Renal cortical epithelial cell (primary cell): ENCODE results near the gene C6orf163. TPM values are rescaled to one million over a fixed set of nuclear protein-coding genes. Genes with fewer than 3 reads are reported as not detected.

ENCODE experiments used
- DNase-seq: peaks from one replicate; pipeline ENCODE4 v3.0.0-alpha.2; 2011; ENCODE audit warnings: low read depth
- total RNA-seq: library from RNA; depleted of rRNA; stranded (reverse); fragments of >200 nt; gene quantifications from 2 replicates; pipeline ENCODE4 v1.2.3, GENCODE V29; 2014

C6orf163 gene
- total RNA-seq, 1 donor from 2014 or later: 2.1 TPM

DNA sequence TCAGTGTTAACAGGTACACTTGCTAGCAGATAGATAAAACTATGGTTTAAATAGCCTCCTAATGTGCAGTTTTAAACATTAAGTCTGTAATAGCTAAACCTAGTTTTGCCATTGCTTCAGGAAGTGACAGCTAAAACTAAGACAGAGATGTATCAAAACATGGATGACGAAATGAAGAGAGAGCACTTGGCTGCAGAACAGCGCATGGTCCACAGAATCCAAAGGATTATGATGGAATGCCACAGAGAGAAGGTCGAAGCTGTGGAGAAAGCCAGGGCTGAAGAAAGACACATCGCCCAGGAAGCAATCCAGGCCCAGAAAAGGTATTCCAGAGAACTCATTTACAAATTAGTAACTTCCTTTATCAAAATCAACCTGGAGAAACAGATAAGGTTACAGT, 11.6 kb downstream of the C6orf163 start:
- no peak for DNase-seq

DNA sequence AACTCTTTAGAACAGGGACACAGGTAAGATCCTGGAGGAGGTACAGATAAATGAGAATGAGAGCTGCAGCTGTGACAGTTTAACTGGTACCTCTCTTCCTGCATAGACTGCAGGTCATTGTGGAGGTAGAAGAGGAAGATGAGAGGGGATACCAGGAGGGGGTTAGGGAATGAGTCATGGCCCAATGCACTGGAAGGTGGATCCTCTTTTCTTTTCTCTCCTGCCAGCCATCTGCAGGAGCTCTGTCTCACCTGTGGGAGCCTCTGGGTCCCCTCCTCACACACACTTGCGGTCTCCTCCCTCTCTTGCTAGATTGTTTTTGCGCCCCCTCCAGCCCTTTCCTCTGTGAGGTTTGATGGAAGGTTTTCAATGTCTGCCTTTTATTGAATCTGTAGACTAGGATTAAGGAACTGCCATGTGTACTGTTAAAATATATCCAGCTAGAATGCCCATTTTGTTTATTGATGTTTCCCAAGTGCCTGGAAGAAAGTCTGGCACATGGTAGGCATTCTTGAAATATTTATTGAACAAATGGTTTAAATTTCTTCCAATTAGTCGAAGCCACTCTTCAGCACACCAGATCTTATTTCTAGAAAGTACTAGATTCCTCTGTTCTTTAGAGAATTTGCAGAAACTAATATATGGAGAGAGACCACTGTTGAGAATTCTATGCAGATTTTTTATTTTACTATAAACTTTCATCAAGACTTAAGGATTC, 13.0 kb downstream of the C6orf163 start:
- no peak for DNase-seq

DNA sequence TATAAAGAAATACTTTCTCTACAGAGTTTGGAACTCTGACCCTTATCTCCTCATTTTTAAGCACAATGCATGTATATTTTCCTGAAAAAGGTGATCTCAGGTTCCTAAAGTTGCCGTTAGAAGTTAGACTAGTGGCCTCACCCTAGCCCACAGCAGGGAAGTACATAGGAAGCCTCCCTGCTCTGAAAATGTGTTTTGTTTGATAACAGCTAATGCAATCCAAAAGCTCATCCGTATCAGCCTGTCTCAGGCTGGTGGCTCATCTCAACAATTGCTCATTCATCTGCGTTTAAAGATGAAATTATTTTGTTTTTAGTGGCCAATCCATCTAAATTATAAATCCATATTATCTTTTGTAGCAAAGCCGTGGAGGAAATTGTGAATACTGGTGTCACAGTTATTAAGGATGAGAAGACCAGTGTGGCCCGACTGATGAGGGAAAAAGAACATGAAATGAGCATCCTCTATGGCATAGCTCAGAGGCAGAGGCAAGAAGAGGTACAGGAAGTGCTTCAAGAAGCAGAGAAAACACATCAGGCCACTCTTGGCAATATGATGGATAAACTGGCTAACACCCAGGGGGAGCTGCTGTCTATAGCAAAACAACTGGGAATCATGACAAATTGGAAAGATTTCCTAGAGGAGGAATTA, 20.1 kb downstream of the C6orf163 start:
- DNase-seq: no peak

DNA sequence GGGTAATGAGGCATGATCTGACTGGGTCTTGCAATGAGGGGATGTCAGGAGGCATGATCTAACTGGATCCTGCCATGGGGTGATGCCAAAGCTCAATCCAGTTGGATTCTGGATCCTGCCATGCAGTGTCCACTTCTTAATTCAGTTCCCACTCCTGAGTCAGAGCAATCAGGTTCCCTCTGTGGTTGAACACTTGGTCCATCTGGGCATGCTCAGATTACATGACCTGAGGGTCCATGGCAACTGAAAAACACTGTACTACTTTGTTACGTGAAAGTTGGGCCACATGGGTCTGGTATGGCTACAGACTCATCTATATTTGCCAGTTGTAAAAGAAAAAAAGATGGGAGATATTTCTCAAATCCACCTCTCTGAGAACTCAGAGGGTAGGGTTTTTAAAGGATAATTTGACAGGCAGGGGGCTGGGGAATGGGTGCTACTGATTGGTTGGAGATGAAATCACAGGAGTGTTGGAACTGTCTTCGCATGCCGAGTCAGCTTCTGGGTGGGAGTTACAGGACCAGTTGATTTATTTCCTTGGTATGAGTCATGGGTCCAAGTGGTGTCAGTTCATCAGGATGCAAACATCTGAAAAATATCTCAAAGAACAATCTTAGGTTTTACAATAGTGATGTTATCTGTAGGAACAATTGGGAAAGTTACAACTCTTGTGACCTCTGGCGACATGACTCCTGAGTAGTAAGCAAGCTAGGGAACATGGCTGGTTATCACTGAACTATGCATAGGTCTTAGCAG, 21.6 kb downstream of the C6orf163 start:
- peak; percentile 7 for DNase-seq

DNA sequence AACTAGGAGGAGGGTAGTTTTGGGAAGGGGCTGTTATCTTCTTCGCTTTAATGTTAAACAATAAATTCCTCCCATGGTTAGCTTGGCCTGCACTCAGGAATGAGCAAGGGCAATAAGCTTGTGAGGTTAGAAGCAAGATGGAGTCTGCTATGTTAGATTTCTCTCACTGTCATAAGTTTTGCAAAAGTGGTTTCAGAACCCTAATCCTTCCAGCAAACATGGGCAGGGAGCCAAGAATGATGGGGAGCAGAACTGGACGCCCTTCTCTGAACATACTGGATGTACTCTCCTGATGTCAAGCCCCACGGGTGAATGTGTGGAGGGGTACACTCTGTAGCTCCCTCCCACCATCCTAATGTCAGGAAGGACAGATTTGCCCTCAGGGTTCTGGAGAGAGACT, 22.3 kb downstream of the C6orf163 start:
- no peak for DNase-seq

DNA sequence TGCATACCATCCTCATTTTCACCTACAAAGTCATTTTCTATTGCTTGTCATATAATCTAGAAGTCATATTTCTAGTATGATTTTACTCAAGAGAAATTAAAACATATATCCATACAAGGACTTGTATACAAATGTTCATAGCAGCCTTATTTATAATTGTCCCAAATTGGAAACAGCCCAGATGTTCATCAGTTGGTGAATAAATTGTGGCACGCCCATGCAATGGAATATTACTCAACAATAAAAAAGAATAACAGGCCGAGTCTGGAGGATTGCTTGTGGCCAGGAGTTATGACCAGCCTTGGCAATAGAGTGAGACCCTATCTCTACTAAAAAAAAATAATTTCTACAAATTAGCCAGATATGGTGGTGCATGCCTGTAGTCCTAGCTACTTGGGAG, 28.8 kb downstream of the C6orf163 start:
- no peak for DNase-seq

DNA sequence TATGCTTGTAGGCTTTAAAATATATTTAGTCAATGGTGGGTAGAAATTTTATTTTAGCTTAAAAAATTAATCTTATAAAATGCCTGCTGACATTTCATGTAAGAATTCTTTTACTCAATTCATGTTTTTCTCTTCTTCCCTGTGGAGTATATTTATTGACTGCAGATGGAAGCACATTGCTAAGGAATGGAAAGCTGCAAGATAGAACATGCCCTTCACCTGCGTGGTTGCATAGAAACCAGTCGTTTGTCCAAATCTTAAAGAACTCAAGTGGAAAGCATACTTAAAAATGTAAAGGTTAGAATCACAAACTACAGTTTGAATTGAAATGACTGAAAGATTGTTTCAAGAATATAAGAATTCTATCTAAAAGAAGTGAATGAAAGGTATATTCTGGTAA, 30.7 kb downstream of the C6orf163 start:
- DNase-seq: no peak

DNA sequence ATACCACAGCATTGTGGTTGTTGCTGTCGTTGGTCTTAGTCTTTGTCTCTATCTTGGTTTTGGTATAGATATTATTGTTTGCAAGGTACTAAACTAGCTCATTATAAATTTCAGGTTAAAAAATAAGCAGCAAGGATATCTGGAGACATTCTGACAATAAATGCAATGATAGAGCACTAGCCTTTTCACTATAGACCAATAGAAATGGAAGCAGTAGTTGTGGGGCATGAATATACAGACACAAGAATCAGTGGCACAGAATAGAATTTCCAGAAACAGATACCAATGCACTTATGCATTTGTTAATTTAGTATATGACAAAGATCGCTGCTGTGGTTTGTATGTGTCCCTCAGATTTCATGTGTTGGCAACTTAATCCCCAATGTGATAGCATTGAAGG, 32.0 kb downstream of the C6orf163 start:
- DNase-seq: no peak

DNA sequence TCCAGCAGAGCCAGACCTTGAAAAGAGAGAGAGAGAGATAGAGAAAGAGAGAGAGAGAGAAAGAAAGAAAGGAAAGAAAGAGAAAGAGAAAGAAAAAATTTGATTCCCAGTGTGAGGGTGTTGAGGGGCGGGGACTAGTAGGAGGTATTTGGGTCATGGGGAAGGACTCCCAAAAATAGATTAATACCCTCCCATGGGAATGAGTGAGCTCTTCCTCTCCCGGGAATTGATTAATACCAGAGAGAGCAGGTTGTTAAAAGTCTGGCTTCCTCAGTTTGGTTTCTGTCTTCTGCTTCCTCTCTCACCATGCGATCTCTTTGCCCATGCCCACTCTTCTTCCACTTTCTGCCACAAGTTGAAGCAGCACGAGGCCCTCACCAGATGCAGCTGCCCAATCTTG, 34.3 kb downstream of the C6orf163 start:
- DNase-seq: no peak

DNA sequence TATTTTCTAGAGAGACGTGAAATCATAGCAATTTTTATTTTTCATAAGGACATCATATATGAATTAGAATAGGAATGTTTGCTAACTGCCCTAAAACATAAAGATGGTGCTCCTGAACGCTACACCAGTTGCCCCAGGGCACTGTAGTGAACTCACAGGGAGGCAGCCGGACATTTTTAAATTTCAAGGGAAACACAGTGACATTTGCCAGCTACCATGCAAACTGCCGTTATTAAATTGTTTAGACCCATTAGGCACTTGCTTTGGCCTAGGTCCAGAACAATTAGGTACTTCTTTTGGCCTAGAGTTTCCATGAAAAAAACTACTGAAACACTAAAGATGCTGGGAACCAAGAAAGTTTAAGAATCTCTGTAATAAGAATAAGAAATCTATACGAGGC, 38.2 kb downstream of the C6orf163 start:
- DNase-seq: no peak

DNA sequence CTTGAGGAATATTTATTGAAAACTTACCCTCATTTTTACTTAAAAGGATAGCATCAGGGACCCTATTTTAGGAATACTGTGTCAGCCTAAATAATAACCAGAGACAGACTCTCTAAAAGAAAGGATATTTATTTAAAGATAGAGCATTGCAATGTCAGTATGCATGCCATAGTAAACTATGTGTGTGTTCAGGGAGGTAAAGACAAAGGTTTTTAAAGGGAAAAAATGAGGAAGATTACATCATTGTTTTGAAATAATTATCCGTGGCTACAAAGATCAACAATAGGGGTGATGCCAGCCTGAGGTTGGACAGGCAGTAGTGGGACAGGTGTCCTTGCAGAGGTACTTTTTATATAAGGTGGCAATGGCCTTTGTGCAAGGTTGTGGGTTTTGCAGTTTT, 39.4 kb downstream of the C6orf163 start:
- no peak for DNase-seq

DNA sequence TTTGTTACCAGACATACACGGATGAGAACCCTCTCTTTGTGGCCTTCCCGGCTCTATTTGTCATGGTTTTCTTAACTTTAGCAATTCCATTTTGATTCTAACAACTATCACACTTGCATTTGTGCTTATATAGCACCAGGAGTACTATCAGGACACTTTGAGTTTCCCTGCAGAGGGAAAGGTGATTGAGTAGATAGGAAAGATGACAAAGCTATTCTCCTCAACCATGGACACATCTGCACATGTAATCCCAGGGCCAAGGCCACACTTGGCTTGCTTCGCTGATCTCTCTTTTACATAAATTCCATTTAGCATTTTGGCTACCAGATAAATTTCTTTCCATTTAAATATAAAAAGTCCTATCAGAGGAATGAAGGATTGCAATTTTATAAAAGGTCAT, 39.8 kb downstream of the C6orf163 start:
- no peak for DNase-seq

DNA sequence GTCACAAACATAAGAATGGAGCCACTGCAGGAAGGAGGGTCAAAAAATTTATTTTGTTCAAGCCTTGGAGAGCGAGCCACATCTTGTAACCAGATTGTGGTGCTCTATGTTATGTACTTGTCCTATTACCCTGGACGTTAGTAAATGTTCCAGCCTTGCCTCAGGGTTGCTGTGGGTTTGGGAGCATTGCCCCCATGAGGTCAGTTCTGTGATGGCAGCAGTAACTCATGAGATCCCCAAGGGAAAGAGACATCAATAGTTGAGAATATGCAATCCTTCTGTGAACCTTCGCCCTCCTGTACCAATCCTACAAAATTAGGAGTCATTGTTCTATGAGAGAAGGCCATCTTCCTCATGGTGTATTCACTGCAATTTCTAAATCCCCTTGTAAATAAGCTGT, 46.7 kb downstream of the C6orf163 start:
- DNase-seq: peak; percentile 40

DNA sequence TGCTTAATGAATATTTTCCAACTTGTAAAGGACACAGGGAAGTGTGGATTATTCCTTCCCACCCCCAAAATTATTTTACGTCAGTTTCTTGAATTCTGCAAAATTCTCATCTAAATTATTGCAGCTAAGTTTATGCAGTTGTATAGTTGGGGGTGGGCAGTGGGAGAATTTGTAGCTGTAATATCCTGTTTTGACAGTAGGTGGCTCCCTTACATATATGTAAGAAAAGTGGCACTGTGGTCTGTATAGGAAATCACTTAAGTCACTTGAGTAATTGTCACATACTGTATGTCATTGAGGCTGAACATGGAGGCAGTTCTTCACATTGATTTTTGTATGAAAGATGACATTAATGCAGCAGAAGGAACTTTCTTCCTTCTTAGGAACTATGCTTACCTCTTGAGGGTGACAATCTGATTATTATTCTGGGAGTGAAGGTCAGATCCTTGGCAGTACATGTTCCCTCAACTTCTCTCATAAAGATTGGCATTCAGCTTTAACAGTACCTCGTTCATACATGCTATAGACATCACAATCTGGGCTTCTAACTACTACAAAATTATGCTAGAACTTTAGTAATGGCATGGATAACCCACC, 48.5 kb downstream of the C6orf163 start:
- DNase-seq: peak; percentile 77

DNA sequence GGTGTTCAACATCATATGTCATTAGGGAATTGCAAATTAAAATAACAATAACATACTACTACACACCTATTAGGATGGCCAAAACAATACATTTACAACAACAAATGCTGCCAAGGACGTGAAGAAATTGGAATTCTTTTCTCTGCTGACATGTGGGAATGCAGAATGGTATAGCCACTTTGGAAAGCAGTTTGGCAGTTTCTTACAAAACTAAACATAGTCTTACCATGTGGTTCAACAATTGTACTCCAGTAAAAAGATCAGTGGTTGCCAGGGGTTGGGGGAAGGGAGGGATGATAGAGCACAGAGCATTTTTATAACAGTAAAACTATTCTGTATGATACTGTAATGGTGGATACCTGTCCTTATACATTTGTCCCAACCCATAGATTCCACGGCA, 50.8 kb downstream of the C6orf163 start:
- DNase-seq: no peak

DNA sequence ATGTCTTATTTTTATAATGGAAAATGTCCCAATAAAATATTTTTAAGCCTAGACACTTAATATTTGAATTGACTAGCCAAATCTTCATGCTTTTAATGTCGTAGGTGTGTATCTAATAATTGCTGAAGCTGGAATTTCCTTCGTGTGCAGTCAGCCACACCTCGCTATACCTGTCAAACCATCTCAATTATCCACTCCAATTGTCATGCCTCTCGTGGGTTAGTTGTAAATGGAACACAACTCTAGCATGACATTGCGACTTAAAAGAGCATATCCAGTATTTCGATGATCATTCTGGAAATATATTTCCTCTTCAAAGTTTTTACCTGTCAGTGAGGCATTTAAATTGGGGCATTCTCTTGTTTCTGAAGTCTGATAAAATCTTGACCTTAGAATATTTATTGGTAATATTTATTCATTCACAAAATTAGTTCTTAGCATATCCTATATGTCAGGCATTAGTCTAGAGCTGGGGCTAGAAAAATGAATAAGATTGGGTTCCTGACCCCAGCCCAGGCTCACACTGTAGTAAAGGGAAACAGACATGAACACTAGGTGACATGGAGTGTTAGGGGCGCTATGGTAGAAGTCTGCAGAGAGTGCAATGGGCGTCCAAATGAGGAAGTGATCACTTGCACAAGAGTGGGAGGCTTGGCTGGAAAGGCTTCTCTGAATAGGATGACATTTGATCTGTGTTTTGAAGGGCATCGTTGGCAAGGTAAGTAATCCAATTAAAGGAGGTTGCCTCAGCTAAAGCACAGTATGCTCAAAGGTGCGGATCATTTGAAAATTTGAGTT, 52.2 kb downstream of the C6orf163 start:
- no peak for DNase-seq

DNA sequence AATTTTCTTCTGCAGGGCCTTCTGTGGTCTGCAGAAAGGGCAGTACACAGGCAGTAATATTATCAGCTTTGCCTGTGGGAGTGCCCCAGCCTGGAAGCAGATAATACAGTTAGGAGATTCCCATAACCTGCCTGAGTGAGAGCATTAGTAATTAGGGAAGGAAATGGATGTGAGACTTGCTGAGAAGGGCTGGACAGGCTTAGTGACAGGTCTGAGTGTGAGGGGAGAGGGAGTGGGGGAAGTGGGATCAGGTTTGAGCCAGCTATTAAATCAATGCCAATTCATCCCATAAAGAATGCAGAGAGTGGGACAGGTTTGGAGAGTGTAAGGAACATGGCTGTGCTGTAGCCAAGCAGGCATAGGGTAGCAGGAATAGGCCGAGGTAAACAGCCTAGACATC, 53.0 kb downstream of the C6orf163 start:
- no peak for DNase-seq

DNA sequence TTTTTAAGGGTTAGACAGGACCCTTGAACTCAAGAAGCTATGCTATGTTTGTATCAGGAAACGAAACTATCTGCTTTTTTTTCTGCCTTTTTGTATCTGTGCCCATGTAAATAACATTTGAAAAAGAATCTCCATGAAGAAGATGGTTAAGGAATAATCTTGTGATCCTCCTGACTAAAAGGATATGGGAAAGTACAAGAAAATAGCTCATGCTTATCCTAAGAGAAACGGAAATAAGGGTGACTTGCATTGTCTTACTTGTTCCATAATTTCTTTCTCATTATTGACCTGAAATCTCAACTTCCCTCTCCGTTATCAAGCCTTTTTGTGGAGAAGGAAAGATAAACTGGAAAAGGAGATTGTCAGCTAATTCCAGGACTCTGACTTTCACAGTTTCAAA, 57.2 kb downstream of the C6orf163 start:
- DNase-seq: no peak

DNA sequence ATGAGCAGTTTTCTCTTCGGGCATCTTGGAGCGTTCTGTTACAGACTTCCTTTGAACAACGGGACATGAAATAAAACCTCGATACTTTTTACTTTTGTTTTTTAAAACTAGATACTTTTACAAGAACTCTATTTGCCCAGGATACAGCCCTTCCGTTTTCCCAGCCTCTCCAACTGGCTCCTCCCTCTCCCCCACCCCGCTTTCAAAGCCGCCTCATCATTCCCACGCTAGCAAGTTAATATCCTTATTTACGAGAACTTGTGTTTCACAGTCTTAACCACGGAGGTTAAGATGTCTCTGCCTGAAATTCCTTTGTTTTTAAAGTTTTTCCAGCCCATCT, 62.9 kb downstream of the C6orf163 start:
- peak; percentile 46 for DNase-seq

DNA sequence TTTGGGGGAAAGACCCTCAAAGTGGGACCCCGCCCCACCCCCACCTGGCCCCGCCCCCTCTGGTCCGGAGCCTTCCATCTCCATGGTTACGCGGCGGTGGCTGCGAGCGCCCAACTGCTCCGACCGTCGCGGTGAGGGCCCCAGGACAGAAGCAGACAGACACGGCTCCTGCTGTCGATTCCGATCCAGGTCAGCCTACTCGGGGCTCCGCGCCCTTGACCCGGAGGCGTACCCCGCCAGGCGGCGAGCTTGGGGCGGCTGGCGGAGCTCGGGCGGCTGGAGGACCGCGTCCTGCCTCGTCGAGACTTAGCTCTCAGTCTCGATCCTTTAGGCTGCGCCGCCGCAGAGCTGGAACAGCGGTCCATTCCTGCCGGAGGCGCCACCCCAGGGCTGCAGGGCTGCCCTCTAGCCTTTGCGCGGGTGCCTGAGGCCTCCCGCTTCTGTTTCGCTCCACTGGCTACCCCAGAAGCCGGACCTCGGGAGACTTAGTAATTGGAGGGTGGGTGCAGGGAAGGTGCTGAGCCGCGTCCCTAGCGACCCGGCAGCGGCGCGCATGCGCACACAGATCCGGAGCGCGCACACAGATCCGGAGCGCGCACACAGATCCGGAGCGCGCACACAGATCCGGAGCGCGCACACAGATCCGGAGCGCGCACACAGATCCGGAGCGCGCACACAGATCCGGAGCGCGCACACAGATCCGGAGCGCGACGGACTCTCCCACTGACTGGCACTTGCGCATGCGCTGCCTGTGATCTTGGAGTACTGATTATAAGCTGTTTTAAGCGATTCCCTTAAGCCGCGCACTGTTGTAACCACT, 63.5 kb downstream of the C6orf163 start, which contains the start of gene CFAP206:
Gene CFAP206 (plus strand): TSS at position 72 of the 820 bp plus-strand sequence. CDS start 1,868 bp downstream, outside the sequence.
- DNase-seq: peak; percentile 84

DNA sequence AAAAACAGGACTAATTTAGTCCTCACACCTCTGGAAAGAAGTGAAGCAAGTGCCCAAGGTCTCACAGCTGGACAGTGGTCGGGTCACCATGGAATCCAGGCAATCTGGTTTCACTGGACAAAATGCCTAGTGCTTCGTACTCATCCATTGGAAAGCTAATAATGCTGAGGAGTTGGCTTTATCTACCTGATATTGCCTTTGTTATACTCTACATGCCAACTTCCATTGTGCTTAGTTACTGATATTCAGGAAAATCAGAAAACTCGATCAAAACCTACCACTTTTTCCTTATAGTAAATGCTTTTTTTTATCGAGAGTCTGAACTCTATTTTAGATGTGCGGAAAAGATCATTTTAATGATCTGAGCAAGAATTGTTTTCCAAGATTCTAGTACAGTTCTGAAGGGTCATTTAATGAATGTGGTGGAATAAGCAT, 64.1 kb downstream of the C6orf163 start:
- DNase-seq: no peak
